HG03135 (cell line): Measurements from ENCODE around the gene ABL2.
"Not testable (repeated sequence)": the region's sequence is repeated elsewhere in the genome, so short reads cannot be mapped to it uniquely, and the experiment has no call there.

Experiments
- ATAC-seq: cut with Tn5 transposase; IDR thresholded peaks from one replicate; pipeline ENCODE4 v1.9.1; 2021; ENCODE audit warnings: mild to moderate bottlenecking, moderate library complexity; ENCODE audit not compliant: unreplicated experiment

ABL2 gene

GRCh38 chr1:179137617-179138255, 91.7 kb downstream of the ABL2 start:
- ATAC-seq: no peak

DNA sequence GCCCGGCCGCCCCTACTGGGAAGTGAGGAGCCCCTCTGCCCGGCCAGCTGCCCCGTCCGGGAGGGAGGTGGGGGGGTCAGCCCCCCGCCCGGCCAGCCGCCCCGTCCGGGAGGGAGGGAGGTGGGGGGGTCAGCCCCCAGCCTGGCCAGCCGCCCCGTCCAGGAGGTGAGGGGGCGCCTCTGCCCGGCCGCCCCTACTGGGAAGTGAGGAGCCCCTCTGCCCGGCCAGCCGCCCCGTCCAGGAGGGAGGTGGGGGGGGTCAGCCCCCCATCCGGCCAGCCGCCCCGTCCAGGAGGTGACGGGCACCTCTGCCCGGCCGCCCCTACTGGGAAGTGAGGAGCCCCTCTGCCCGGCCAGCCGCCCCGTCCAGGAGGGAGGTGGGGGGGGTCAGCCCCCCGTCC, 93.8 kb downstream of the ABL2 start:
- not testable (repeated sequence) for ATAC-seq

GRCh38 chr1:179135168-179135567, 94.3 kb downstream of the ABL2 start:
- ATAC-seq: not testable (repeated sequence)

GRCh38 chr1:179129702-179130473, 99.6 kb downstream of the ABL2 start:
- peak; percentile 98 for ATAC-seq

DNA sequence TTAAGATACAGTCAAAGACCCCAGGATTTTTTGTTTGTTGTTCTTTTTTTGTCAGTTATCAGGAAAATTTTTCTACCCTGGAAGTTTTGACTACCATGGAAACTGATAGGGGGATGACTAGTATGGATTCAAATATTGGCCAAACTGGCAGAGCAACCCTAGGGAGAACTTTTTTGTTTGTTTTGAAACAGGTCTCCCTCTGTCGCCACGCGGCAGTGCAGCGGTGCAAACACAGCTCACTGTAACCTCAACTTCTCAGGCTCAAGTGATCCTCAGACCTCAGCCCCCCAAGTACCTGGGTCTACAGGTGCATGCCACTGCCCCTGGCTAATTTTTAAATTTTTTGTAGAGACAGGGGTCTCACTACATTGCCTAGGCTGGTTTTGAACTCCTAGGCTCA, 101.0 kb downstream of the ABL2 start:
- no peak for ATAC-seq

DNA sequence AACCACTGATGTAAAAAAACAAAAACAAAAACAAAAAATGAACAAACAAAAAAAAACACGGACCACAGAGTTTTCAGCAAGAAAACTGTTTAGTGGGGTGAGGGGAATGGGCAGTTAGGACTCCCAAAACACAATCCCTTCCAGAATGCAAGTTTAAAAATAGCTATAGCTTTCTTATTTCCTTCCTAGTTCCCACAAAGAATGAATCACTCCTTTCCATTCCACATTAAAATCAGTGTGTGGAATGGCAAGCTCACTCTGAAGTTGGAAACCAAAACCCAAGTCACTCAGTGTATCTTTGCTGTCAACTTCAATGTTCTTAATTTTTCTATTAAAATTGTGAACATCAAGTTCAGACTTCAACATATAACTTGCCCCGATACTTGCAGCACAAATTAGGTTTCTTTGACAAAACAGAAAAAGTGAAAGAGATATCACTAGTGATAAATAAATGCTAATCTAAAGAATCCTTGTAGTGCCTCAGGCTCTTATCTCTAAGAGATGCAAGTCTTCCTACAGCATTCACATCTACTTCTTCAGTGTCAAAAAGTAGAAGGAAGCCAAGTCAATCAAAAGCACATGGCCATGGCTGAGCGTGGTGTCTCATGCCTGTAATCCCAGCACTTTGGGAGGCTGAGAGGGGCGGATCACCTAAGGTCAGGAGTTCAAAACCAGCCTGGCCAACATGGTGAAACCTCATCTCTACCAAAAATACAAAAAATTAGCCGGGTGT, 102.1 kb downstream of the ABL2 start:
- ATAC-seq: no peak

DNA sequence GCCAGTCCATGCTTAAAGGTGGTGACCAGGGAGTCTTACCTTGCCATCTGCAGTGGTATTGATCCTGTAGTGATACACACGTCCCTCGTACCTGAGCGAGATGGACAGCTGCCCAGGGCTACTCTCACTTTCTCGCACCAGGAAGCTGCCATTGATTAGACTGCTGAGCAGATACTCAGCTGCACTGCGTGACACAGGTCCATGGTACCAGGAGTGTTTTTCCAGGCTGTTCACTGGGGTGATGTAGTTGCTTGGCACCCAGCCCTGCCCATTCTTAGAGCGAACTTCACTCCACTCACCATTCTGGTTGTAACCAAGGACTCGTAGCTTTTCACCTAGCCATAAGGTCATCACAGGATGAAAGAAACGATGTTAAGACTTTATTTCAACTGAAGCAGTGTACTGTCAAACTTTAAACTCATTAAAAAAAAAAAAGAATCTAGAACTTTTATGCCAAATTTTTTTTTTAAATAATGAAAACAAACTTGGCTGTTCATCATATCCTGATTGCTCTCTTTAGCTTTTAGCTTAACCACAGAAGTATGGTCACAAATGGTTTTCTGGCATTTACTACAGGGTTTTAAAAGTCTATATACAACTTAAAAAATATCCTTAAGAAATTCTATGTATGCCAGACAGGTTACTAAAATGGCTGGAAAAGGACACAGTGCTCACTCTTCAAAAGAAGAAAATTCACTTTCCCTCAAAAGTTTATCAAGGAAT, 103.0 kb downstream of the ABL2 start:
- no peak for ATAC-seq

GRCh38 chr1:179124873-179125272, 104.6 kb downstream of the ABL2 start:
- ATAC-seq: no peak

DNA sequence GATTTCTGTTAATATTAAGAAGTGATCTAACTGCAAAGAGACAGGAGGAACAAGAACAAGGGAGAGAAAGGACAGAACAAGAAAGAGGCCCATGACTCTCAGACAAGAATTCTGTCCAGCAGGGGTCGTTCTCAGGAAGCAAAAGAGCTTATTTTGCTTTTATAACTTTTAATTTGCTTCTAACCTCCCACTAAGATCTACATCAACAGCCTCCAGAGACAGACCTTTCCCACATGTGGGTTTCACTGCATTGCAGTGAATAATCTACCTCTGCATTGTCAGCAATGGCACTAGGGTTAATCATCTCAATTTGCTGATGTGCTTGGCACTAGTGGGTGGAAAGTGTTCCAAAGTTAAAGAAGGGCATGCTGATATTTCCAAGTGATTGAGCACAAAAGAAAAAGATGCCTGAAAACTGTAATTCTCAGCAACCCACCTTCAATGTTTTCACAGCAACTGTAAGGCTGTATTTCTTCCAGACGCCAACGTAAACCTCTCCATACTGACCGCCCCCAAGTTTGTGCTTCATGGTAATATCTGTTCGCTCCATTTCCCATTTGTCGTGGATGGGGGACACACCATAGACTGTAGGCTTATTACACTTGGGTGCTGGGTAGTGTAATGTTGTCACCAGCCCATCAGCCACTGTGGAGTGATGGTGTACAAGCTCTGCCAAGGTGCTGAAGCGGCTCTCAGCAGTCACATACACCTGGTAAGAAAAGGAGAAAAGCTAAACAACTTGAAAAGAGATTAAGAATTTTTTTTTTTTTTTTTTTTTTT, 108.1 kb downstream of the ABL2 start:
- ATAC-seq: no peak

- no peak for ATAC-seq
Observed at GRCh38 chr1:179120736-179121135, 108.7 kb downstream of the ABL2 start.

DNA sequence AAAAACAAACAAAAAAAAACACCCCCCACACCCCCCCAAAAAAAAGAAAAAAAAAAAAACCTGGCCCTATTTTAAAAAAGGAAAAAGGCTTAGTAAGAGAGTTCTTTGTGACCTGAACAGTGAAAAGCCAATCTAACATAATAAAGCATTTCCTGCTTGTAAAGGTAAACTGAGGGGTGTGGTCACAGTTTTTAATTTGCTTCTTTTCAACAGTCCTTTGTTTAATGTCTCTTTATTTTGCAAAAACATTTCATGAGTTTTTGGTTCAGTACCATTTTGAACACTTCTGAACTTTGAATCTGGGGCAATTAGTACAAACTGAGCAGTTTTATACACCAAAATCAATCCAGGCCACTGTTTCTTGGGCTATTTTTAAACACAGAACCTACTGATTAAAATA, 110.0 kb downstream of the ABL2 start:
- ATAC-seq: no peak

DNA sequence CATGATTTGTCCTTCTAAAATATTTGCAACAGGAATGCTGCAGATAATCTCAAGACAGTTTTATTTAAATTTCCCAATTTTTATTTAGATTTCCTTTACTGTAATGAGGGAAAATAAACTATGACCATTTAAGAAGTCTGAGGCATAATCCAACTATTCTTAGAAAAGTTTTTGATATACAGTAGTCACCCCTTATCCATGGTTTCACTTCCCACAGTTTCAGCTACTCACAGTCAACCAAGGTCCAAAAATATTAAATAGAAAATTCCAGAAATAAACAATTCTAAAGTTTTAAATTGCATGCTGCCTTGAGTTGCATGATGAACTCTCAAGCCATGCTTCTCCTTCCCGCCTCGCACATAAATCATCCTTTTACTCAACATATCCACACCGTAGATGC, 114.3 kb downstream of the ABL2 start:
- ATAC-seq: no peak

DNA sequence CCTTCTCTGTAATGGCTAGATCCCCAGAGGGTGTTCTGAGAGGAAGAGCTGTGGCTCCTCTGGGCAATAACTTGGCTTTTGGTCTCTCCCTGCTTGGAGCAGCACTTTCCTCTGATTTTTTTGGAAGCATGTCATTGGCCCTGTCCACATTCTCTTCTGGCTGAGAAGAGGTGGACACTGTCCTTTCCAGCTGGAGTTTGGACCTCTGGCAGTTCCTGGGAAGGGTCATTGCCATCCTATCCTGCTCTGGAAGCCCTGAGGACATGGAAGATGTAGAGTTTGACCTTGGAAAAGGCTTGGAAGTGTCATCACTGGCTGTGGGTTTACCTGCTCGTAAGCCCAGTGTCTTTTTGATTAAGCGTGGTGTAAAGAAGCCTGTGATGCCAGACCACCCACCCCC, 120.8 kb downstream of the ABL2 start:
- ATAC-seq: no peak

DNA sequence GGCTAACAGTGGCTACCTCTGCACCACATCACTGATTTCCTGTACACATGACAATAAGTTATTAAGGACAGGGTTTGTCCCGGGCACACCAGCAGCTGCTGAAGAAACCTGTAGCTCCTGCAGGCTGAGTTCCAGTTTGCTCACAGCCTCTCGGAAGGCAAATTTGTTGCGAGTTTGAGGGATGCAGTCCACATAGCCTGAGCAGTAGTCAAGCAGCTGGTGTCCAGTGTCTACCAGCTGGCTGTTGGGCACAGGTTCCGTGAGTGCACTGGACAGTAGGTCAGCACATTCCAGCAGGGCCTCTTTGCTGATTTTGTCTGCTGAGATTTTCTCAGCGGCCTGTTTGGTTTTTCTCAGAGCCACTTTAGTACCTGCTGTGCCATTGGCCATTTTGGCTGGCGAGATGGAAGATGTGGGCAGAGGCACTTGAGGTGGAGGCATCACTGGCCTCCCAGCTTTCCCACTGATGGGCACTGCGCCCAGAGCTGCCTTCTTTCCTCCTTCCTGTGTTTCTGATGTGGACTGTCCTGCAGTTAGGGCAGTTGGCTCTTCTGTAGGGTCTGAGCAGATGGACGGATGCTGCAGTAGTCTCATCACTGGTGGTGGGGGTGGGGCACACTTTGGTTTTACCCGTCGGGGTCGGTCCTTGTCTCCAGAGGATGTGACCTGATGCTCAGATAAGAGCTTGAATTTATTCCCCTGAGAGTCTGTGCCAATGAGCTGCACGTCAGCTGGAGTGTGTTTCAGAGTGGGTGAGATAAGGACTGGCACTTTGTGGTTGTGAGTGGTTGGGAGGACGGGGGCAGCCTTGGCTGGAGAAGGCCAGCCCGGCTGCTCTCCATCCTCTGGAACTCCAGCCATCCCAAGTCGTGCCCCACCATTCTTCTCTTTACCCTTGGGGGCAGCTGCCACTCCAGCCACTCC, 121.5 kb downstream of the ABL2 start:
- no peak for ATAC-seq

DNA sequence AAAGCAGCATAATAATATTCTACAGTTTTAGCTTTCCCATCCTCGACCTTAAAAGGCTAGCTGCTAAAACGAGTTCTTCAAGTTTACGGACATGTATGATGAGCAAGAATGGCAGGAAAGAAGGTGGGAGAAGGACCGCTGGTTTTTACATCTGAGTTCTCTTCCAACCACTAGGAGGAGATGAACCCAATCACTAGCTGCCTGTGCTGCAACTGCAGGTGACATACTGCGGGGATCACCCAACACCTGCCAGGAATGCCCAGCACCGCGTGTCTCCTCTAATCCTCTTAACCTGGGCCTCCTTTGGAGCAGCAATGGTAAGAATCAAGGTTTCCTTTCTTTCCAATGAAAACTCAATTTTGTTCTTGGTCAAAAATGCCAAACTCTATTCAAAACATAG, 124.1 kb downstream of the ABL2 start:
- ATAC-seq: no peak

- no peak for ATAC-seq
Observed at GRCh38 chr1:179104611-179105250, 124.7 kb downstream of the ABL2 start.

DNA sequence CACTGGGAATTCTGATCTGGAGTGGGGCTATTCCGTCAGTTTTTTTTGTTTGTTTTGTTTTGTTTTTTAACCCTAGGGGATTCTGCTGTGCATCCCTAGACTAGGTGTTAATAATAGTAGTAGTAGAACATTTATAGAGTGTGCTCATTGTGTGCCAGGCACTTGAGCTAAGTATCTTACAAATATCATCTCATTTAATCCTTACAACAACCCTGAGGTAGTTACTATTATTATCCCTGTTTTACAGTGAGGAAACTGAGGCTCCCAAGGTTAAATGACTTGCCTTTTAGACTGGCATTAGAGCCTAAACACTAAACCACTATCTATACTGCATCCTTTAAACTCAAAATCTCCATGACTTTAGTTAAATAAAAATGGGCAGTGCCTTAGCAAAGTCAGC, 125.5 kb downstream of the ABL2 start:
- ATAC-seq: no peak

GRCh38 chr1:179101566-179101965, 127.9 kb downstream of the ABL2 start:
- ATAC-seq: no peak

DNA sequence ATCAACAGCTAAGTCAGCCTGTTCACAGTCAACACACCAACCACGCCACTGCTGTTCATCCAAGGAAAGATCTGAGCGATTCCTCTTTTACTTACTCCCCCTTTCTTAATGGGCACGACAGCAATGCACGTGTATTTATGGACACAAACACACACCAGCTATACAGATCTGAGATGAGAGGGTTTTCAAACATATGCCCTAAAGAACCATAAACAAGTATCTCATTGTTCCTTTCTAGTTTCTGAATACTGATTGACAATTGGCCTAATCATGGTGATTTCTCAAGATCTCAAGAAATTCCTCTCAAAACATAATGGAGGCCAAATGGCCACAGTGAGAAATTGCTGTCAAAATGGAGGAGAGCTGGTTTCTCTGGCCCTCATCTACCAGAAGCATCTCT, 129.6 kb downstream of the ABL2 start:
- no peak for ATAC-seq
